IPS DF 4.7 (cell line): ENCODE results near the gene TPD52L3.
A peak's percentile ranks its signal among the peaks of the same experiment; 100 is the strongest.

ENCODE experiments used
- DNase-seq: peaks from one replicate; pipeline ENCODE4 v3.0.0-alpha.2; 2013; ENCODE audit warnings: low spot score; ENCODE audit errors: extremely low read depth

TPD52L3 gene

GRCh38 chr9:6328103-6328502 lies at the start of gene TPD52L3:
TSS of gene TPD52L3 (plus strand) at chr9:6328375. CDS start at chr9:6328596, 221 bp downstream.
- no peak for DNase-seq

- no peak for DNase-seq
Measured at GRCh38 chr9:6301858-6302257, 26.3 kb upstream of the TPD52L3 start.

GRCh38 chr9:6302417-6302816 lies 25.8 kb upstream of the TPD52L3 start:
- DNase-seq, result no peak

- no peak for DNase-seq
Measured at GRCh38 chr9:6304232-6304631, 23.9 kb upstream of the TPD52L3 start.

- DNase-seq, result peak; percentile 3
Measured at GRCh38 chr9:6305954-6306563, 22.1 kb upstream of the TPD52L3 start.

- DNase-seq, result no peak
Measured at GRCh38 chr9:6307551-6308096, 20.6 kb upstream of the TPD52L3 start.

- DNase-seq, result no peak
Measured at GRCh38 chr9:6330958-6331634, 2.9 kb downstream of the TPD52L3 start.

GRCh38 chr9:6334305-6334704 lies 6.1 kb downstream of the TPD52L3 start:
- DNase-seq, result no peak

- no peak for DNase-seq
Measured at GRCh38 chr9:6348766-6349165, 20.6 kb downstream of the TPD52L3 start.

GRCh38 chr9:6351737-6352136 lies 23.6 kb downstream of the TPD52L3 start:
- no peak for DNase-seq

GRCh38 chr9:6354072-6354686 lies 26.0 kb downstream of the TPD52L3 start:
- DNase-seq, result peak; percentile 16

- DNase-seq, result no peak
Measured at GRCh38 chr9:6355728-6356127, 27.6 kb downstream of the TPD52L3 start.

GRCh38 chr9:6356441-6356840 lies 28.3 kb downstream of the TPD52L3 start:
- DNase-seq, result no peak

- no peak for DNase-seq
Measured at GRCh38 chr9:6356904-6357303, 28.7 kb downstream of the TPD52L3 start.

- no peak for DNase-seq
Measured at GRCh38 chr9:6367128-6367890, 39.1 kb downstream of the TPD52L3 start.

GRCh38 chr9:6368831-6369230 lies 40.7 kb downstream of the TPD52L3 start:
- no peak for DNase-seq
